ENCODE data around the gene DRD4.

Gene DRD4

GRCh38 chr11:613369-613968 is 23.6 kb upstream of the DRD4 start:
- intact Hi-C loops (cut with DNase I; ENCODE audit: low total_unique reads): loop anchor here (5.0 kb wide), 1 partner anchor 36 kb away; the partner anchor contains the start of gene PHRF1
- peak; percentile 72 to 83 for DNase-seq
- Histone ChIP-seq H3K36me3 (peaks cover 50 to 66% (median 53%) of the 10 kb centered on the region in 3 donors), H3K4me3 (no peak overlapping the region), H3K27me3 (no peaks in the 10 kb centered on the region), H3K9me3 (no peaks in the 10 kb centered on the region), H3K4me1 (peaks cover 0 to 28% (median 19%) of the 10 kb centered on the region in 4 donors), H3K27ac (peak overlapping the region; percentile 86 to 90)
- no peak for TF ChIP-seq CTCF (IDR thresholded peaks at IDR 0.05)

- Histone ChIP-seq H3K9me3 (no peaks in the 10 kb centered on the region), H3K27ac (peak overlapping the region; percentile 86 to 90), H3K27me3 (no peaks in the 10 kb centered on the region), H3K4me1 (peaks cover 0 to 28% (median 19%) of the 10 kb centered on the region in 4 donors), H3K36me3 (peaks cover 43 to 63% (median 46%) of the 10 kb centered on the region in 3 donors), H3K4me3 (peak overlapping the region in 1 of 2 donors; percentile 89)
- intact Hi-C loops (cut with DNase I; ENCODE audit: low total_unique reads): loop anchor here (5.0 kb wide), 1 partner anchor 37 kb away; the partner anchor contains the start of gene PHRF1
- DNase-seq: peak in 1 of 2 donors; percentile 61
- TF ChIP-seq CTCF (IDR thresholded peaks at IDR 0.05): no peak
Observed at GRCh38 chr11:614021-614622, 22.9 kb upstream of the DRD4 start.

- H3K4me3 ChIP-seq: peak overlapping the region; percentile 77 to 89
- peaks cover 36 to 56% (median 39%) of the 10 kb centered on the region in 3 donors for H3K36me3 ChIP-seq
- H3K27me3 ChIP-seq: no peaks in the 10 kb centered on the region
- peaks cover 0 to 28% (median 19%) of the 10 kb centered on the region in 4 donors for H3K4me1 ChIP-seq
- no peaks in the 10 kb centered on the region for H3K9me3 ChIP-seq
- peak in 1 of 2 donors; percentile 68 for DNase-seq
- TF ChIP-seq CTCF (IDR thresholded peaks at IDR 0.05): no peak
- intact Hi-C loops (cut with DNase I; ENCODE audit: low total_unique reads): loop anchor here (5.0 kb wide), 1 partner anchor 38 kb away; the partner anchor contains the start of gene PHRF1
- peak overlapping the region; percentile 86 to 90 for H3K27ac ChIP-seq
Observed at GRCh38 chr11:614623-615503, 22.2 kb upstream of the DRD4 start.

- peaks cover 29 to 47% (median 30%) of the 10 kb centered on the region in 3 donors for H3K36me3 ChIP-seq
- H3K4me1 ChIP-seq: peaks cover 0 to 28% (median 19%) of the 10 kb centered on the region in 4 donors
- DNase-seq: peak; percentile 98
- TF ChIP-seq CTCF (IDR thresholded peaks at IDR 0.05): no peak
- peak within 1 kb of the TSS; percentile 86 to 90 for H3K27ac ChIP-seq
- no peaks in the 10 kb centered on the region for H3K9me3 ChIP-seq
- H3K27me3 ChIP-seq: no peaks in the 10 kb centered on the region
- H3K4me3 ChIP-seq: peak within 1 kb of the TSS; percentile 77 to 89
- intact Hi-C loops (cut with DNase I; ENCODE audit: low total_unique reads): no loop called here
Observed at GRCh38 chr11:615504-616319, 21.4 kb upstream of the DRD4 start, which contains the start of gene IRF7. Gene IRF7 (minus strand): TSS chr11:615950. CDS start chr11:615364, 586 bp downstream.
